H9 (cell line): ENCODE measurements around the gene GPD1L. TPM values are rescaled to one million over a fixed set of nuclear protein-coding genes. Genes with fewer than 3 reads are reported as not detected.

Source experiments
- DNase-seq: peaks from one replicate; pipeline ENCODE4 v3.0.0-alpha.2; 2017
- H2AFZ ChIP-seq: one replicate; pipeline ENCODE4 v1.6.1; 2013; ENCODE audit warnings: mild to moderate bottlenecking, low read length, control low read depth, moderate library complexity
- H2AK5ac ChIP-seq: 2 replicates; pipeline ENCODE4 v1.6.1; 2013; ENCODE audit warnings: low read length, control low read depth, mixed read lengths; ENCODE audit not compliant: insufficient read length
- H2BK120ac ChIP-seq: one replicate; pipeline ENCODE4 v1.6.1; 2013; ENCODE audit warnings: low read depth, mild to moderate bottlenecking, low read length, control low read depth, inconsistent platforms; ENCODE audit not compliant: poor library complexity, severe bottlenecking
- H2BK12ac ChIP-seq: 2 replicates; pipeline ENCODE4 v1.6.1; 2013; ENCODE audit warnings: low read length, control low read depth, mixed read lengths, low read depth; ENCODE audit not compliant: insufficient read length
- H2BK15ac ChIP-seq: 2 replicates; pipeline ENCODE4 v1.6.1; 2013; ENCODE audit warnings: low read depth, low read length, control low read depth
- H2BK20ac ChIP-seq: one replicate; pipeline ENCODE4 v1.6.1; 2013; ENCODE audit warnings: low read depth, mild to moderate bottlenecking, low read length, control low read depth, inconsistent platforms; ENCODE audit not compliant: poor library complexity, severe bottlenecking
- H2BK5ac ChIP-seq: 2 replicates; pipeline ENCODE4 v1.6.1; 2013; ENCODE audit warnings: low read length, control low read depth, mixed read lengths; ENCODE audit not compliant: insufficient read length
- H3K14ac ChIP-seq: 2 replicates; pipeline ENCODE4 v1.6.1; 2013; ENCODE audit warnings: low read length, control low read depth; ENCODE audit not compliant: insufficient read depth
- H3K18ac ChIP-seq: 2 replicates; pipeline ENCODE4 v1.6.1; 2013; ENCODE audit warnings: low read depth, mild to moderate bottlenecking, mixed read lengths, low read length, control low read depth; ENCODE audit not compliant: insufficient read length
- H3K23ac ChIP-seq: 2 replicates; pipeline ENCODE4 v1.6.1; 2013; ENCODE audit warnings: low read length, control low read depth, mixed read lengths, low read depth; ENCODE audit not compliant: insufficient read length
- H3K23me2 ChIP-seq: 2 replicates; pipeline ENCODE4 v1.6.1; 2013; ENCODE audit warnings: low read depth, mild to moderate bottlenecking, mixed read lengths, low read length, control low read depth; ENCODE audit not compliant: insufficient read length, poor library complexity, severe bottlenecking
- H3K27ac ChIP-seq: 2 replicates; pipeline ENCODE4 v1.5.1; 2013; ENCODE audit warnings: low read length, control low read depth, mixed read lengths, low read depth; ENCODE audit not compliant: insufficient read length
- H3K27me3 ChIP-seq: 2 replicates; pipeline ENCODE4 v1.6.1; 2013; ENCODE audit warnings: low read length, control low read depth, inconsistent platforms; ENCODE audit not compliant: insufficient read depth
- H3K4ac ChIP-seq: 2 replicates; pipeline ENCODE4 v1.6.1; 2013; ENCODE audit warnings: low read depth, mild to moderate bottlenecking, control low read depth, inconsistent platforms, low read length, moderate library complexity
- H3K4me1 ChIP-seq: 2 replicates; pipeline ENCODE4 v1.6.1; 2013; ENCODE audit warnings: low read length, control low read depth, inconsistent platforms; ENCODE audit not compliant: insufficient read depth
- H3K4me2 ChIP-seq: 2 replicates; pipeline ENCODE4 v1.6.1; 2013; ENCODE audit warnings: low read length, control low read depth, mixed read lengths; ENCODE audit not compliant: insufficient read length, insufficient read depth
- H3K56ac ChIP-seq: 2 replicates; pipeline ENCODE4 v1.6.1; 2013; ENCODE audit warnings: low read depth, mild to moderate bottlenecking, mixed read lengths, low read length, control low read depth; ENCODE audit not compliant: insufficient read length
- H3K79me1 ChIP-seq: 2 replicates; pipeline ENCODE4 v1.6.1; 2013; ENCODE audit warnings: low read depth, mild to moderate bottlenecking, moderate library complexity, low read length, control low read depth, inconsistent platforms; ENCODE audit not compliant: insufficient read depth, poor library complexity, severe bottlenecking
- H3K79me2 ChIP-seq: 2 replicates; pipeline ENCODE4 v1.6.1; 2013; ENCODE audit warnings: low read length, control low read depth, inconsistent platforms; ENCODE audit not compliant: insufficient read depth
- H3K9ac ChIP-seq: 2 replicates; pipeline ENCODE4 v1.6.1; 2013; ENCODE audit warnings: low read length, control low read depth, mixed read lengths; ENCODE audit not compliant: insufficient read length; ENCODE audit errors: extremely low read depth
- H3K9me3 ChIP-seq: one replicate; pipeline ENCODE4 v1.6.1; 2013; ENCODE audit warnings: low read depth, low read length, inconsistent platforms; ENCODE audit not compliant: control insufficient read depth
- H3T11ph ChIP-seq: one replicate; pipeline ENCODE4 v1.6.1; 2013; ENCODE audit warnings: mild to moderate bottlenecking, low read length, control low read depth, inconsistent platforms
- H4K20me1 ChIP-seq: one replicate; pipeline ENCODE4 v1.6.1; 2013; ENCODE audit not compliant: control insufficient read depth, insufficient read length, insufficient read depth
- H4K5ac ChIP-seq: 2 replicates; pipeline ENCODE4 v1.6.1; 2013; ENCODE audit warnings: low read depth, mild to moderate bottlenecking, mixed read lengths, low read length, control low read depth; ENCODE audit not compliant: insufficient read length
- H4K8ac ChIP-seq: replicated peaks from 2 replicates; pipeline ENCODE4 v1.6.1; 2013; ENCODE audit warnings: low read length, control low read depth, mixed read lengths, low read depth; ENCODE audit not compliant: insufficient read length
- H4K91ac ChIP-seq: 2 replicates; pipeline ENCODE4 v1.6.1; 2013; ENCODE audit warnings: low read depth, mild to moderate bottlenecking, moderate library complexity, mixed read lengths, low read length, control low read depth; ENCODE audit not compliant: insufficient read length
- H3K27ac Mint-ChIP-seq, 3 experiments: 2 replicates in 2 of 3; 3 replicates in 1 of 3; pipeline ENCODE4 v1.8.0; 2020 to 2021; ENCODE audit warnings: mixed read lengths in 3 of 3, mild to moderate bottlenecking in 1 of 3, moderate library complexity in 1 of 3
- H3K27me3 Mint-ChIP-seq: 2 replicates; pipeline ENCODE4 v1.8.0; 2021; ENCODE audit warnings: low read depth, mild to moderate bottlenecking, moderate library complexity, mixed read lengths
- H3K36me3 Mint-ChIP-seq, 3 experiments: 2 replicates in 2 of 3; 3 replicates in 1 of 3; pipeline ENCODE4 v1.8.0; 2020 to 2021; ENCODE audit warnings: low read depth in 3 of 3, mixed read lengths in 3 of 3; ENCODE audit not compliant: insufficient read depth in 1 of 3
- H3K4me1 Mint-ChIP-seq, 2 experiments: 2 replicates each; pipeline ENCODE4 v1.8.0; 2020; ENCODE audit warnings: mixed read lengths in 2 of 2
- H3K4me3 Mint-ChIP-seq, 2 experiments: 2 replicates in 1 of 2; 3 replicates in 1 of 2; pipeline ENCODE4 v1.8.0; 2020 to 2021; ENCODE audit warnings: mild to moderate bottlenecking in 2 of 2, mixed read lengths in 2 of 2, moderate library complexity in 1 of 2
- H3K9me3 Mint-ChIP-seq, 2 experiments: 2 replicates in 1 of 2; 3 replicates in 1 of 2; pipeline ENCODE4 v1.8.0; 2020; ENCODE audit warnings: mild to moderate bottlenecking in 2 of 2, mixed read lengths in 2 of 2, moderate library complexity in 1 of 2
- CTCF ChIP-seq: fragments of 200-600 bp; sonication (generic); conservative IDR thresholded peaks from 3 replicates; pipeline ENCODE4 v1.8.0; 2021; ENCODE audit warnings: antibody characterized with exemption, mild to moderate bottlenecking
- WGBS: extraction: QIAGEN DNeasy Blood & Tissue Kit; methylation state at CpG from one replicate; pipeline ENCODE4 v1.1.7; 2013; ENCODE audit warnings: missing lambda C conversion rate, low lambda C conversion rate, mixed read lengths; ENCODE audit not compliant: insufficient read length; ENCODE audit errors: extremely low coverage; 5-methylcytosine and 5-hydroxymethylcytosine counted together
- total RNA-seq: library from RNA; stranded (reverse); gene quantifications from 2 replicates; pipeline ENCODE4 v1.2.1, GENCODE V29; 2021

Gene GPD1L
- total RNA-seq, 1 experiment from 2014 or later = 3.7 TPM

- Histone ChIP-seq H2BK120ac (no peak overlapping the region), H3K9me3 (peaks cover 4% of the 10 kb centered on the region), H2AK5ac (no peak overlapping the region), H2BK12ac (no peak overlapping the region), H4K20me1 (no peaks in the 10 kb centered on the region), H2AFZ (no peak overlapping the region), H3K14ac (no peak overlapping the region), H3K23ac (no peak overlapping the region), H3K79me1 (no peaks in the 10 kb centered on the region), H2BK15ac (no peak overlapping the region), H4K5ac (no peak overlapping the region), H3K4me1 (no peaks in the 10 kb centered on the region), H3K27ac (no peak overlapping the region), H3K27me3 (no peaks in the 10 kb centered on the region), H4K8ac (no peak overlapping the region), H3K18ac (no peak overlapping the region), H3K23me2 (no peaks in the 10 kb centered on the region), H2BK20ac (no peak overlapping the region), H2BK5ac (no peak overlapping the region), H3K9ac (no peak overlapping the region), H3K56ac (no peak overlapping the region), H3K4me2 (no peak overlapping the region), H4K91ac (no peak overlapping the region), H3K79me2 (no peaks in the 10 kb centered on the region), H3T11ph (no peak overlapping the region), H3K4ac (no peak overlapping the region)
- Mint-ChIP-seq H3K27me3 (no peaks in the 10 kb centered on the region; the same call in none of the 2 replicates), H3K27ac (no peak overlapping the region), H3K36me3 (no peaks in the 10 kb centered on the region), H3K4me1 (no peaks in the 10 kb centered on the region), H3K9me3 (peaks cover 0 to 6% of the 10 kb centered on the region in 2 experiments; a peak in 3 of 5 replicates), H3K4me3 (no peak overlapping the region)
- no peak for DNase-seq
- TF ChIP-seq CTCF = no peak
- whole genome bisulfite sequencing = no CpG with 5 or more reads among the region's 2 CpGs
Measured at GRCh38 chr3:32084870-32085269, 21.6 kb upstream of the GPD1L start.
